Measurements from ENCODE around the gene BICC1. TPM values are rescaled to one million over a fixed set of nuclear protein-coding genes. Genes with fewer than 3 reads are reported as not detected.

BICC1 gene
- total and polyA plus RNA-seq, 10 donors, result 0.86 to 5.4 (median 3.5) TPM

DNA sequence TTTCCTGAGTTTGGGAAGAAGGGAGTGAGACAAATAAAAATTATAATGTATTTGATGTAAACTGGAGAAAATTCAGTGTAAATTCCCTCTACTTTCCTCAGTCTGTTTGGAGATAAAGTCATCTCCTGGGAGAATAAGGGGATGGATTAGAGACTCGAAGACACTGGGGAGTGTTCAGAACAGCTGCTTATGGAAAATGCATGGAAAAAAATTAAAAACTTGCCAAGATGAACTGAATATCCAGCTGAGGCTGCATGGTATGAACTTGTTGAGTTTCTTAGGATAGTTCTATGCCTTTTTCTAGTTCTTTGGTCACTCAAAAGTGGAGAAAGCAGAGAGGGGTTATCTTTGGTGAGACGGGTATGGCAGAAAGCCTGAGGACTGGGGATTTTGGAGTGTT, 210.5 kb downstream of the BICC1 start:
- no peaks in the 10 kb centered on the region for H3K9me3 ChIP-seq
- intact Hi-C loops (cut with DNase I; ENCODE audit: low total_unique reads), result no loop called here
- H3K27ac ChIP-seq, result no peak overlapping the region
- no peaks in the 10 kb centered on the region for H3K27me3 ChIP-seq (replicated peaks in 1 of 7)
- 80 to 95% (median 83%) methylated on average over 2 of the region's 2 CpGs for WGBS, 5 donors
- DNase-seq, result no peak
- TF ChIP-seq, protein P1, sequence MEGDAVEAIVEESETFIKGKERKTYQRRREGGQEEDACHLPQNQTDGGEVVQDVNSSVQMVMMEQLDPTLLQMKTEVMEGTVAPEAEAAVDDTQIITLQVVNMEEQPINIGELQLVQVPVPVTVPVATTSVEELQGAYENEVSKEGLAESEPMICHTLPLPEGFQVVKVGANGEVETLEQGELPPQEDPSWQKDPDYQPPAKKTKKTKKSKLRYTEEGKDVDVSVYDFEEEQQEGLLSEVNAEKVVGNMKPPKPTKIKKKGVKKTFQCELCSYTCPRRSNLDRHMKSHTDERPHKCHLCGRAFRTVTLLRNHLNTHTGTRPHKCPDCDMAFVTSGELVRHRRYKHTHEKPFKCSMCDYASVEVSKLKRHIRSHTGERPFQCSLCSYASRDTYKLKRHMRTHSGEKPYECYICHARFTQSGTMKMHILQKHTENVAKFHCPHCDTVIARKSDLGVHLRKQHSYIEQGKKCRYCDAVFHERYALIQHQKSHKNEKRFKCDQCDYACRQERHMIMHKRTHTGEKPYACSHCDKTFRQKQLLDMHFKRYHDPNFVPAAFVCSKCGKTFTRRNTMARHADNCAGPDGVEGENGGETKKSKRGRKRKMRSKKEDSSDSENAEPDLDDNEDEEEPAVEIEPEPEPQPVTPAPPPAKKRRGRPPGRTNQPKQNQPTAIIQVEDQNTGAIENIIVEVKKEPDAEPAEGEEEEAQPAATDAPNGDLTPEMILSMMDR (IDR thresholded peaks at IDR 0.05 in 8 of 11, conservative IDR thresholded peaks at IDR 0.05 in 3 of 11), result no peak
- TF ChIP-seq POLR2A (IDR thresholded peaks at IDR 0.05), result no peak
- TF ChIP-seq POLR2AphosphoS5 (IDR thresholded peaks at IDR 0.05), result no peak
- no peaks in the 10 kb centered on the region for H3K4me1 ChIP-seq
- H3K36me3 ChIP-seq, result no peaks in the 10 kb centered on the region
- H3K4me3 ChIP-seq, result no peak overlapping the region

DNA sequence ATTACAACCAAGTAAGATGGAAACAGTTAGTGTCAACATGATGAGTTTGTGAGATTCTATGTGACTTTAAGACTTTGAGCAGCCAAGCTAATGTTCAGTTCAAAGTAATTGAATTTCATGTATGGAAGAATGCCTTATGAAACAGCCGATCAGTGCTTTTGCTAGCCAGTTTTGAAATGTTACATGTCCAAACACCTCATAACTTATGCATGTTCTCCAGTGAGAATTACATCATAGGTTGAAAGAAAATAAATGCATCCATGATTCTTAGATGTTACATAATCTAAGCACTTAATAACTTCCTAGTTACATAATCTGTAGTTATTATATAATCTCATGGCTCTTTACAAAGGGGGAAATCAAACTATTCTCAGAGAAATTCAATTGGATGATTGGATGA, 211.3 kb downstream of the BICC1 start:
- Histone ChIP-seq H3K27ac (no peak overlapping the region), H3K4me3 (no peak overlapping the region), H3K4me1 (no peaks in the 10 kb centered on the region), H3K27me3 (replicated peaks in 1 of 7) (no peaks in the 10 kb centered on the region), H3K9me3 (no peaks in the 10 kb centered on the region), H3K36me3 (no peaks in the 10 kb centered on the region)
- intact Hi-C loops (cut with DNase I; ENCODE audit: low total_unique reads), result no loop called here
- DNase-seq, result no peak
- 48 to 93% (median 72%) methylated on average over 1 of the region's 1 CpG for WGBS, 5 donors
- no peak for TF ChIP-seq POLR2AphosphoS5 (IDR thresholded peaks at IDR 0.05)

DNA sequence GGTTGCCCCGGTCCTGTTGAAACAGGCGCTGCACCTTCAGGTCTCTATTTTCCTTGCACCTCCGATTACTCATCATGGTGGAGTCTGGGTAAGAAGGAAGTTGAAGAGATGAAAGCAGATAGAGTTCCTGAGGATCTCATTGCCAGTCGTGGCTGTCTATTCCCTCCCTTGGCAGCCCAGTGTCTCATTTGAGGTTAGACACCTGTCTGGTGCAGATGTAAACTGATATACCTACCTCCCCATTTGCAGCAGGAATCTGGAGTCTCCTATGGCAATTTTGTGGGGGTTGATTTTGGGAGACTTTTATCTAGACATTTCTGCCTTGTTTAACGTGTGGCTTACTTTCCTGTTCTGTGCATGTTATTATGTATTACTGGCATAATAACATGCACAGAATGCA, 212.1 kb downstream of the BICC1 start:
- TF ChIP-seq POLR2AphosphoS5 (IDR thresholded peaks at IDR 0.05) (no peak), POLR2A (IDR thresholded peaks at IDR 0.05) (no peak)
- TF ChIP-seq, protein P1 (IDR thresholded peaks at IDR 0.05 in 8 of 11, conservative IDR thresholded peaks at IDR 0.05 in 3 of 11), result no peak
- Histone ChIP-seq H3K4me1 (no peaks in the 10 kb centered on the region), H3K4me3 (no peak overlapping the region), H3K27me3 (replicated peaks in 1 of 7) (no peaks in the 10 kb centered on the region), H3K27ac (no peak overlapping the region), H3K9me3 (no peaks in the 10 kb centered on the region), H3K36me3 (no peaks in the 10 kb centered on the region)
- intact Hi-C loops (cut with DNase I; ENCODE audit: low total_unique reads), result no loop called here
- no peak for DNase-seq
- whole genome bisulfite sequencing, 5 donors, result 72 to 87% (median 78%) methylated on average over 5 of the region's 5 CpGs

DNA sequence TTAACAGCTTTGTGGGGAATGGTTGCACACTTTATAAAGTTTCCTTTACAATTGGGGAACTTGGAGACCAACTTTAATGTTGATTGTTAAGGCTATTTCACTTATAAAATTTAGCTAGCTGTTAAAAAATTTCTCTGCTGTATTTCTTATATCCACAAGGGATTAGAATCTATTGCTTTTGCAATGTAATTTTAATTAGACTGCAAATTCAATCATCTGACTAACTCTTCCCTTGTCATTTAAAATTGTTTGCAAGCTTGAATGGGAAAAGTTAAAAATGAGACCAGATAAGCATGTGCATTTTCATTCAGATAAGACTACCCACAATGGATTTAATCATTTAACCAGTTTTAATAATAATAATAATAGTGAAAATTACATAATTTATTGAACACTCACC, 213.2 kb downstream of the BICC1 start:
- Histone ChIP-seq H3K27ac (no peak overlapping the region), H3K4me3 (no peak overlapping the region), H3K27me3 (replicated peaks in 1 of 7) (no peaks in the 10 kb centered on the region), H3K9me3 (peaks cover 0 to 10% (median 8%) of the 10 kb centered on the region in 8 donors), H3K4me1 (no peaks in the 10 kb centered on the region), H3K36me3 (no peaks in the 10 kb centered on the region)
- intact Hi-C loops (cut with DNase I; ENCODE audit: low total_unique reads), result no loop called here
- TF ChIP-seq, protein P1 (IDR thresholded peaks at IDR 0.05 in 8 of 11, conservative IDR thresholded peaks at IDR 0.05 in 3 of 11), result no peak
- TF ChIP-seq POLR2A (IDR thresholded peaks at IDR 0.05) (no peak), POLR2AphosphoS5 (IDR thresholded peaks at IDR 0.05) (no peak)
- no peak for DNase-seq

DNA sequence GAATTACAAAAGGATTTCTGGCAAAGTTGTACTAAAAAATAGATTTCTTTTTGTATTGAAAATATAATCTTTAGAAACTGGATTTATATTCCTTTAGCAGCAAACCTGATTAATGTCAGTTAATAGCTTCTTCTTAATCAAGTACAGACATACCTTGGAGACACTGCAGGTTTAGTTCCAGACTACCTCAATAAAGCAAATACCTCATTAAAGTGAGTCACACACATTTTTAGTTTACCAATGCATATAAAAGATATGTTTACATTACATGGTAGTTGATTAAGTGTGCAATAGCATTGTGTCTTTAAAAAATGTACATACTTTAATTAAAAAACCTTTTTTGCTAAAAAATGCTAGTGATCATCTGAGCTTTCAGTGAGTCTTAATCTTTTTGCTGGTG, 215.0 kb downstream of the BICC1 start:
- no peaks in the 10 kb centered on the region for H3K27me3 ChIP-seq (replicated peaks in 1 of 7)
- H3K4me3 ChIP-seq, result no peak overlapping the region
- H3K4me1 ChIP-seq, result no peaks in the 10 kb centered on the region
- no peaks in the 10 kb centered on the region for H3K36me3 ChIP-seq
- DNase-seq, result no peak
- H3K27ac ChIP-seq, result no peak overlapping the region
- TF ChIP-seq POLR2AphosphoS5 (IDR thresholded peaks at IDR 0.05), result no peak
- no peak for TF ChIP-seq POLR2A (IDR thresholded peaks at IDR 0.05)
- TF ChIP-seq, protein P1 (IDR thresholded peaks at IDR 0.05 in 8 of 11, conservative IDR thresholded peaks at IDR 0.05 in 3 of 11), result no peak
- H3K9me3 ChIP-seq, result peaks cover 0 to 20% (median 12%) of the 10 kb centered on the region in 8 donors
- intact Hi-C loops (cut with DNase I; ENCODE audit: low total_unique reads), result no loop called here

Data from spleen (tissue), 11 donors.